NB4 (cell line): Measurements from ENCODE around the gene PRKAG1.

Experiments used
- DNase-seq: peaks from one replicate; pipeline ENCODE4 v3.0.0; 2010; ENCODE audit warnings: low read depth
- H3K4me3 ChIP-seq: one replicate; pipeline ENCODE4 v1.5.1; 2011; ENCODE audit warnings: mild to moderate bottlenecking, low read depth, low read length, moderate library complexity
- CTCF ChIP-seq: IDR thresholded peaks from one replicate; pipeline ENCODE4 v1.5.1; 2012; ENCODE audit warnings: low read depth, low read length
- MAX ChIP-seq: IDR thresholded peaks from 2 replicates; pipeline ENCODE4 v1.6.1; 2011; ENCODE audit warnings: low read depth, low read length
- MYC ChIP-seq: IDR thresholded peaks from 2 replicates; pipeline ENCODE4 v1.6.1; 2011; ENCODE audit warnings: low read depth, low read length
- POLR2A ChIP-seq: IDR thresholded peaks from 2 replicates; pipeline ENCODE4 v1.6.1; 2011; ENCODE audit warnings: mild to moderate bottlenecking; ENCODE audit not compliant: insufficient read length; ENCODE audit errors: extremely low read depth

Gene PRKAG1

GRCh38 chr12:49031573-49032161 is 13.1 kb upstream of the PRKAG1 start:
- H3K4me3 ChIP-seq, result no peak overlapping the region
- no peak for TF ChIP-seq POLR2A
- no peak for TF ChIP-seq MAX
- no peak for TF ChIP-seq MYC
- TF ChIP-seq CTCF, result no peak

GRCh38 chr12:49030714-49031572 is 12.4 kb upstream of the PRKAG1 start:
- H3K4me3 ChIP-seq, result no peak overlapping the region
- TF ChIP-seq CTCF (no peak), POLR2A (no peak), MYC (no peak), MAX (no peak)

More at GRCh38 chr12:49031573-49032161, 13.1 kb upstream of the PRKAG1 start:
- no peak for DNase-seq

GRCh38 chr12:49030119-49030518 is 11.5 kb upstream of the PRKAG1 start:
- H3K4me3 ChIP-seq, result no peak overlapping the region
- DNase-seq, result no peak
- TF ChIP-seq MYC, result no peak
- TF ChIP-seq POLR2A, result no peak

More at GRCh38 chr12:49030714-49031572, 12.4 kb upstream of the PRKAG1 start:
- DNase-seq, result no peak

GRCh38 chr12:49028666-49029275 is 10.2 kb upstream of the PRKAG1 start:
- TF ChIP-seq MYC (no peak), POLR2A (no peak), CTCF (no peak), MAX (no peak)
- no peak overlapping the region for H3K4me3 ChIP-seq
- DNase-seq, result no peak

GRCh38 chr12:49027846-49028555 is 9.4 kb upstream of the PRKAG1 start:
- no peak for TF ChIP-seq MAX
- TF ChIP-seq POLR2A, result no peak
- TF ChIP-seq MYC, result no peak
- no peak for TF ChIP-seq CTCF
- no peak overlapping the region for H3K4me3 ChIP-seq
- no peak for DNase-seq

GRCh38 chr12:49026678-49027480 is 8.3 kb upstream of the PRKAG1 start:
- DNase-seq, result no peak
- H3K4me3 ChIP-seq, result no peak overlapping the region
- TF ChIP-seq POLR2A, result no peak
- no peak for TF ChIP-seq MYC
- no peak for TF ChIP-seq CTCF
- TF ChIP-seq MAX, result no peak
